ENCODE data around the gene IL17B. TPM values are rescaled to one million over a fixed set of nuclear protein-coding genes. Genes with fewer than 3 reads are reported as not detected.
A peak's percentile ranks its signal among the peaks of the same experiment; 100 is the strongest.

Gene IL17B
- total and polyA plus RNA-seq, 8 donors, result 0.56 to 31.0 (median 1.8) TPM; not detected in 3

GRCh38 chr5:149426931-149427330, 47.8 kb upstream of the IL17B start:
- intact Hi-C loops (cut with DNase I; ENCODE audit: low total_unique reads), result loop anchor here (5.0 kb wide), 1 partner anchor 40 kb away; no protein-coding TSS in a partner anchor
- Histone ChIP-seq H3K27me3 (no peaks in the 10 kb centered on the region), H3K4me3 (no peak overlapping the region), H3K4me1 (peaks cover 28 to 72% (median 43%) of the 10 kb centered on the region in 4 donors), H3K9me3 (no peaks in the 10 kb centered on the region), H3K36me3 (peaks cover 23 to 85% (median 47%) of the 10 kb centered on the region in 4 donors), H3K27ac (peak overlapping the region in 4 of 5 donors; percentile 76 to 95 (median 88))
- TF ChIP-seq POLR2A (IDR thresholded peaks at IDR 0.05) (no peak), POLR2AphosphoS5 (IDR thresholded peaks at IDR 0.05) (no peak), CTCF (IDR thresholded peaks at IDR 0.05) (no peak), EP300 (IDR thresholded peaks at IDR 0.05) (no peak)
- no peak for DNase-seq
- 74 to 97% (median 91%) methylated on average over 1 to 2 of the region's 2 CpGs for WGBS, 5 donors

GRCh38 chr5:149425729-149426128, 46.6 kb upstream of the IL17B start:
- intact Hi-C loops (cut with DNase I; ENCODE audit: low total_unique reads), result loop anchor here (5.0 kb wide), 1 partner anchor 38 kb away; no protein-coding TSS in a partner anchor
- Histone ChIP-seq H3K36me3 (peaks cover 23 to 94% (median 47%) of the 10 kb centered on the region in 4 donors), H3K4me3 (no peak overlapping the region), H3K9me3 (no peaks in the 10 kb centered on the region), H3K27me3 (no peaks in the 10 kb centered on the region), H3K4me1 (peaks cover 29 to 77% (median 47%) of the 10 kb centered on the region in 4 donors), H3K27ac (peak overlapping the region in 4 of 5 donors; percentile 76 to 95 (median 88))
- no peak for DNase-seq
- TF ChIP-seq POLR2AphosphoS5 (IDR thresholded peaks at IDR 0.05) (no peak), EP300 (IDR thresholded peaks at IDR 0.05) (no peak), POLR2A (IDR thresholded peaks at IDR 0.05) (no peak), CTCF (IDR thresholded peaks at IDR 0.05) (no peak)
- 64 to 80% (median 71%) methylated on average over 4 of the region's 4 CpGs for WGBS, 5 donors

- Histone ChIP-seq H3K4me3 (peak overlapping the region in 1 of 4 donors; percentile 10), H3K36me3 (peaks cover 23 to 94% (median 45%) of the 10 kb centered on the region in 4 donors), H3K27ac (peak overlapping the region; percentile 56 to 95 (median 89)), H3K9me3 (no peaks in the 10 kb centered on the region), H3K4me1 (peaks cover 28 to 77% (median 50%) of the 10 kb centered on the region in 4 donors), H3K27me3 (no peaks in the 10 kb centered on the region)
- 50 to 78% (median 66%) methylated on average over 9 to 10 of the region's 10 CpGs for WGBS, 5 donors
- no peak for TF ChIP-seq EP300 (IDR thresholded peaks at IDR 0.05)
- no peak for TF ChIP-seq POLR2A (IDR thresholded peaks at IDR 0.05)
- no peak for TF ChIP-seq POLR2AphosphoS5 (IDR thresholded peaks at IDR 0.05)
- TF ChIP-seq CTCF (IDR thresholded peaks at IDR 0.05), result no peak
- DNase-seq, result no peak
- intact Hi-C loops (cut with DNase I; ENCODE audit: low total_unique reads), result loop anchor here (5.0 kb wide), 1 partner anchor 37 kb away; no protein-coding TSS in a partner anchor
Measured at GRCh38 chr5:149424371-149425315, 45.6 kb upstream of the IL17B start.

- Histone ChIP-seq H3K4me3 (peak overlapping the region in 1 of 4 donors; percentile 10), H3K9me3 (no peaks in the 10 kb centered on the region), H3K4me1 (peaks cover 30 to 77% (median 52%) of the 10 kb centered on the region in 4 donors), H3K27me3 (no peaks in the 10 kb centered on the region), H3K36me3 (peaks cover 19 to 93% (median 38%) of the 10 kb centered on the region in 4 donors), H3K27ac (peak overlapping the region; percentile 67 to 95 (median 89))
- intact Hi-C loops (cut with DNase I; ENCODE audit: low total_unique reads), result no loop called here
- TF ChIP-seq EP300 (IDR thresholded peaks at IDR 0.05), result no peak
- no peak for TF ChIP-seq POLR2AphosphoS5 (IDR thresholded peaks at IDR 0.05)
- no peak for TF ChIP-seq POLR2A (IDR thresholded peaks at IDR 0.05)
- no peak for TF ChIP-seq CTCF (IDR thresholded peaks at IDR 0.05)
- 33 to 57% (median 45%) methylated on average over 4 to 7 of the region's 7 CpGs for WGBS, 5 donors
- DNase-seq, result peak in 1 of 2 donors; percentile 71
Measured at GRCh38 chr5:149423794-149424268, 44.7 kb upstream of the IL17B start.
